Muscle of leg (tissue), 9 donors: ENCODE measurements around the gene LXN. TPM values are rescaled to one million over a fixed set of nuclear protein-coding genes. Genes with fewer than 3 reads are reported as not detected.

ENCODE experiments used
- polyA plus RNA-seq, 8 donors: library from polyadenylated mRNA; unstranded; fragments of 120-200 nt; gene quantifications; one replicate each; pipeline versions ENCODE4 v1.2.1 to v1.2.3, GENCODE V29; 2013; ENCODE audit warnings: inconsistent platforms in 1 of 8, low replicate concordance in 1 of 8; ENCODE audit not compliant: insufficient read length in 8 of 8, insufficient read depth in 1 of 8
- total RNA-seq: library from RNA; stranded (reverse); fragments of 120-200 nt; gene quantifications from one replicate; pipeline ENCODE4 v1.2.4, GENCODE V29; 2013

Gene LXN
- total and polyA plus RNA-seq, 9 donors = 16.4 to 33.4 (median 23.8) TPM

Other genes starting within 250 kb of the LXN start
- gene MLF1, start 101.5 kb downstream of the LXN start, total RNA-seq = 113 TPM
- gene MLF1, start 101.5 kb downstream of the LXN start, polyA plus RNA-seq = 10 to 100 TPM; 47.8 to 86.8 (median 69.7) TPM
- gene GFM1, start 28.1 kb downstream of the LXN start, total RNA-seq = 45.9 TPM
- 10 to 100 TPM; 26.9 to 37.6 (median 32.1) TPM for gene GFM1, start 28.1 kb downstream of the LXN start, polyA plus RNA-seq
- 4.1 TPM for gene RARRES1, start 59.8 kb upstream of the LXN start, total RNA-seq
- 1 to 10 TPM; 2.2 to 9.4 (median 3.6) TPM for gene RARRES1, start 59.8 kb upstream of the LXN start, polyA plus RNA-seq
- 37.6 TPM for gene MFSD1, start 129.4 kb upstream of the LXN start, total RNA-seq
- 10 to 100 TPM; 24.0 to 38.0 (median 26.6) TPM for gene MFSD1, start 129.4 kb upstream of the LXN start, polyA plus RNA-seq